GM12892 (cell line): ENCODE data around the gene LRRC36.

ENCODE experiments used
- POLR2A ChIP-seq: IDR thresholded peaks from 2 replicates; pipeline ENCODE4 v1.6.1; 2011; ENCODE audit warnings: low read depth, low read length, control low read depth
- POLR2AphosphoS5 ChIP-seq: IDR thresholded peaks from 2 replicates; pipeline ENCODE4 v1.6.1; 2011; ENCODE audit warnings: low read depth, low read length, control low read depth

GRCh38 chr16:67378642-67379041 is 52.0 kb downstream of the LRRC36 start:
- TF ChIP-seq POLR2AphosphoS5 = no peak
- no peak for TF ChIP-seq POLR2A
